T-helper 22 cell (primary cell): ENCODE data around the gene FOXF1.

Experiments used
- DNase-seq: peaks from one replicate; pipeline ENCODE4 v3.0.0-alpha.2; 2020; ENCODE audit warnings: low read depth

Gene FOXF1

GRCh38 chr16:86510465-86511261 lies at the start of gene FOXF1:
FOXF1 (plus strand) TSS chr16:86510527; CDS start chr16:86510570, 43 bp downstream.
- DNase-seq: no peak

- DNase-seq: no peak
Measured at GRCh38 chr16:86461037-86461436, 49.3 kb upstream of the FOXF1 start.

- no peak for DNase-seq
Measured at GRCh38 chr16:86462334-86463084, 47.8 kb upstream of the FOXF1 start.

GRCh38 chr16:86464044-86464443 lies 46.3 kb upstream of the FOXF1 start:
- no peak for DNase-seq

- no peak for DNase-seq
Measured at GRCh38 chr16:86465434-86465833, 44.9 kb upstream of the FOXF1 start.

- no peak for DNase-seq
Measured at GRCh38 chr16:86466696-86467406, 43.5 kb upstream of the FOXF1 start.

GRCh38 chr16:86467490-86467889 lies 42.8 kb upstream of the FOXF1 start:
- no peak for DNase-seq

- no peak for DNase-seq
Measured at GRCh38 chr16:86470964-86471363, 39.4 kb upstream of the FOXF1 start.

GRCh38 chr16:86471896-86472295 lies 38.4 kb upstream of the FOXF1 start:
- no peak for DNase-seq

GRCh38 chr16:86472366-86472765 lies 38.0 kb upstream of the FOXF1 start:
- no peak for DNase-seq

- no peak for DNase-seq
Measured at GRCh38 chr16:86476956-86477534, 33.3 kb upstream of the FOXF1 start.

GRCh38 chr16:86477642-86478041 lies 32.7 kb upstream of the FOXF1 start:
- DNase-seq: no peak

- DNase-seq: no peak
Measured at GRCh38 chr16:86478779-86479178, 31.5 kb upstream of the FOXF1 start.

- DNase-seq: no peak
Measured at GRCh38 chr16:86479419-86479818, 30.9 kb upstream of the FOXF1 start.

GRCh38 chr16:86480444-86480843 lies 29.9 kb upstream of the FOXF1 start:
- DNase-seq: no peak

- no peak for DNase-seq
Measured at GRCh38 chr16:86481607-86482006, 28.7 kb upstream of the FOXF1 start.

- DNase-seq: no peak
Measured at GRCh38 chr16:86484240-86484639, 26.1 kb upstream of the FOXF1 start.

- DNase-seq: no peak
Measured at GRCh38 chr16:86485746-86486145, 24.6 kb upstream of the FOXF1 start.

- no peak for DNase-seq
Measured at GRCh38 chr16:86490859-86491639, 19.3 kb upstream of the FOXF1 start.

GRCh38 chr16:86491640-86492023 lies 18.7 kb upstream of the FOXF1 start:
- no peak for DNase-seq

GRCh38 chr16:86492267-86492960 lies 17.9 kb upstream of the FOXF1 start:
- DNase-seq: no peak
